Transverse colon (tissue), 3 donors: ENCODE measurements around the gene ABHD12.

Experiments used
- CTCF ChIP-seq, 5 experiments: fragments of 200-600 bp in 3 of 5; fragments of 450-650 bp in 2 of 5; sonication (generic) in 3 of 5; IDR thresholded peaks; 1 replicate in 2 of 5; 2 replicates in 3 of 5; pipeline ENCODE4 v1.5.1; 2016 to 2017; ENCODE audit warnings: antibody characterized with exemption in 5 of 5, inconsistent platforms in 3 of 5, mild to moderate bottlenecking in 2 of 5, moderate library complexity in 1 of 5
- POLR2A ChIP-seq: fragments of 450-650 bp; IDR thresholded peaks from one replicate; pipeline ENCODE4 v1.6.1; 2016; ENCODE audit warnings: antibody characterized with exemption, mild to moderate bottlenecking, moderate library complexity

GRCh38 chr20:25318471-25319240 lies 72.0 kb downstream of the ABHD12 start:
- TF ChIP-seq CTCF (IDR thresholded peaks at IDR 0.05) (no peak), POLR2A (no peak)
